ENCODE data around the gene VSIG10.

VSIG10 gene

GRCh38 chr12:118122264-118122663 lies 18.5 kb upstream of the VSIG10 start:
- H3K27ac Mint-ChIP-seq: no peak overlapping the region
- H3K9me3 Mint-ChIP-seq: no peaks in the 10 kb centered on the region
- peaks cover 3% of the 10 kb centered on the region for H3K27me3 Mint-ChIP-seq (ENCODE audit: low read depth, poor library complexity)
- TF ChIP-seq CTCF (IDR thresholded peaks at IDR 0.05): no peak
- peaks cover 15% of the 10 kb centered on the region for H3K4me1 Mint-ChIP-seq
- H3K36me3 Mint-ChIP-seq (ENCODE audit: low read depth): no peaks in the 10 kb centered on the region
- H3K4me3 Mint-ChIP-seq: no peak overlapping the region
- no peak for DNase-seq

GRCh38 chr12:118120579-118121363 lies 17.0 kb upstream of the VSIG10 start:
- H3K4me3 Mint-ChIP-seq: no peak overlapping the region
- H3K27me3 Mint-ChIP-seq (ENCODE audit: low read depth, poor library complexity): peaks cover 3% of the 10 kb centered on the region
- H3K36me3 Mint-ChIP-seq (ENCODE audit: low read depth): peaks cover 8% of the 10 kb centered on the region
- peak; percentile 67 for TF ChIP-seq CTCF (IDR thresholded peaks at IDR 0.05)
- peaks cover 4% of the 10 kb centered on the region for H3K9me3 Mint-ChIP-seq
- H3K4me1 Mint-ChIP-seq: peaks cover 15% of the 10 kb centered on the region
- H3K27ac Mint-ChIP-seq: no peak overlapping the region
- peak; percentile 75 for DNase-seq

- no peak overlapping the region for H3K4me3 Mint-ChIP-seq
- peaks cover 15% of the 10 kb centered on the region for H3K4me1 Mint-ChIP-seq
- TF ChIP-seq CTCF (IDR thresholded peaks at IDR 0.05): no peak
- H3K9me3 Mint-ChIP-seq: peaks cover 14% of the 10 kb centered on the region
- H3K36me3 Mint-ChIP-seq (ENCODE audit: low read depth): peaks cover 20% of the 10 kb centered on the region
- peaks cover 3% of the 10 kb centered on the region for H3K27me3 Mint-ChIP-seq (ENCODE audit: low read depth, poor library complexity)
- DNase-seq: no peak
- no peak overlapping the region for H3K27ac Mint-ChIP-seq
Measured at GRCh38 chr12:118119449-118119879, 15.7 kb upstream of the VSIG10 start.

GRCh38 chr12:118109088-118109487 lies 5.3 kb upstream of the VSIG10 start:
- peaks cover 5% of the 10 kb centered on the region for H3K4me1 Mint-ChIP-seq

GRCh38 chr12:118107694-118108093 lies 3.9 kb upstream of the VSIG10 start:
- TF ChIP-seq CTCF (IDR thresholded peaks at IDR 0.05): no peak
- Mint-ChIP-seq H3K9me3 (no peaks in the 10 kb centered on the region), H3K4me3 (no peak overlapping the region), H3K36me3 (ENCODE audit: low read depth) (no peaks in the 10 kb centered on the region), H3K27ac (no peak overlapping the region), H3K27me3 (ENCODE audit: low read depth, poor library complexity) (peaks cover 3% of the 10 kb centered on the region), H3K4me1 (peaks cover 9% of the 10 kb centered on the region)
- DNase-seq: no peak

More at GRCh38 chr12:118109088-118109487, 5.3 kb upstream of the VSIG10 start:
- TF ChIP-seq CTCF (IDR thresholded peaks at IDR 0.05): no peak
- H3K27me3 Mint-ChIP-seq (ENCODE audit: low read depth, poor library complexity): peaks cover 3% of the 10 kb centered on the region
- no peak overlapping the region for H3K27ac Mint-ChIP-seq
- H3K36me3 Mint-ChIP-seq (ENCODE audit: low read depth): peaks cover 4% of the 10 kb centered on the region
- H3K9me3 Mint-ChIP-seq: peaks cover 9% of the 10 kb centered on the region
- H3K4me3 Mint-ChIP-seq: no peak overlapping the region
- no peak for DNase-seq

GRCh38 chr12:118107011-118107410 lies 3.2 kb upstream of the VSIG10 start:
- Mint-ChIP-seq H3K9me3 (no peaks in the 10 kb centered on the region), H3K36me3 (ENCODE audit: low read depth) (no peaks in the 10 kb centered on the region), H3K27me3 (ENCODE audit: low read depth, poor library complexity) (peaks cover 3% of the 10 kb centered on the region), H3K4me3 (no peak overlapping the region), H3K4me1 (peaks cover 12% of the 10 kb centered on the region), H3K27ac (peak overlapping the region; percentile 80)
- DNase-seq: no peak
- no peak for TF ChIP-seq CTCF (IDR thresholded peaks at IDR 0.05)

Measured in nephron progenitor cell (in vitro differentiated cells).